Activated T-helper 2 cell treated with anti-CD3 and anti-CD28 coated beads, Interferon-gamma antibody, Interleukin-2, Interleukin-4, amounts not matched to agents 10 μg/mL and 5 μg/mL and 100 μg/mL, durations not matched to agents 14 hours and 24 hours and 36 hours (primary cell): ENCODE results near the gene ADGRV1. TPM values are rescaled to one million over a fixed set of nuclear protein-coding genes. Genes with fewer than 3 reads are reported as not detected.
"Not testable (repeated sequence)": the region's sequence is repeated elsewhere in the genome, so short reads cannot be mapped to it uniquely, and the experiment has no call there.

Source experiments
- DNase-seq: peaks from one replicate; pipeline ENCODE4 v3.0.0; 2021; ENCODE audit warnings: low spot score
- H3K27ac Mint-ChIP-seq: one replicate; pipeline ENCODE4 v1.8.0; 2021; ENCODE audit warnings: mixed read lengths
- H3K27me3 Mint-ChIP-seq: one replicate; pipeline ENCODE4 v1.8.0; 2021; ENCODE audit warnings: low read depth, mixed read lengths
- H3K36me3 Mint-ChIP-seq: one replicate; pipeline ENCODE4 v1.8.0; 2021; ENCODE audit warnings: low read depth, mixed read lengths
- H3K4me1 Mint-ChIP-seq: one replicate; pipeline ENCODE4 v1.8.0; 2021; ENCODE audit warnings: low read depth, mixed read lengths
- H3K4me3 Mint-ChIP-seq: one replicate; pipeline ENCODE4 v1.8.0; 2021; ENCODE audit warnings: low read depth, mild to moderate bottlenecking, moderate library complexity, mixed read lengths
- H3K9me3 Mint-ChIP-seq: one replicate; pipeline ENCODE4 v1.8.0; 2021; ENCODE audit warnings: mixed read lengths
- intact Hi-C: fragments of 100-400 bp; cut with micrococcal nuclease; formaldehyde crosslinking; loops from one replicate; pipeline ENCODE4 v1.15.1; 2023
- total RNA-seq: library from RNA; stranded (reverse); gene quantifications from 2 replicates; pipeline ENCODE4 v1.2.3, GENCODE V29; 2022

ADGRV1 gene
- total RNA-seq, 1 donor from 2014 or later = 12.4 TPM

DNA sequence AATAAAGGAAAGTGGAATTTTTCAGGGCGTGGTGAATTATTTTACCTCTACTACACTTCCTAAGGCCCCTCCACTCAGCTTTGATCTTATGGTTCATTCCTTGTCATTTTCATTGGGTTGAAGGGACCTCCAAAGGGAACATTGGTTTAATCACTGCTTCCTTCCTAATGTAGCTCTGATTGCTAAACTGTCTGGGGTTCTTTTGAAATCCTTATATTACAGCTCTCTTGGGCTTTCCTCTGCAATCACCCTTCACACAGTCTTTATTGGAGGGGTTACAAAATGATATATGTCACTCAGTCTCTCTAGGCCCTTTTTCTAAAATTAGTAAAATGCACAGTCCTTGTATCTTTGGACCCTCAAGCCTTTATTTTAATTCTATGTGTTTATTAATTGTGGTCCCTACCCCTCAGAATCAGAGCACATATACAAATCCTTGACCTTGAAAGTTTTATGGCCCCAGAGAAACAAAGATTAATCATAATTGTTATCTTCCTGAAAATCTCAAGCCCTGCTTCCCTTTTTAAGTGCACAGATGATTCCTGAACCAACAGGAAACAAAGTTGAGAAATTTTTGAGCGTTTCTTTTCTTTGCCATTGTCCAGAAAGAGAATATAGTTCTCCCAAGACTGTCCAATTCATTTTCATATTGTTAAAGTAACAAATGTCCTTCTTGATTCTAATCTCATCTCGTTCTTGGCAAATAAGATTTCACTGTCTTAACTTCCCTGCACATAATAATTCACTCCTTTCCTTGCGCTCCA, 494.6 kb downstream of the ADGRV1 start:
- Mint-ChIP-seq H3K9me3 (no peaks in the 10 kb centered on the region), H3K4me1 (no peaks in the 10 kb centered on the region), H3K27me3 (peaks cover 21% of the 10 kb centered on the region), H3K36me3 (no peaks in the 10 kb centered on the region), H3K4me3 (no peak overlapping the region), H3K27ac (no peak overlapping the region)
- intact Hi-C loops = loop anchor here (10.0 kb wide), 1 partner anchor 118 kb away; no protein-coding TSS in a partner anchor
- no peak for DNase-seq

- H3K4me3 Mint-ChIP-seq = no peak overlapping the region
- no peak overlapping the region for H3K27ac Mint-ChIP-seq
- DNase-seq = no peak
- H3K4me1 Mint-ChIP-seq = no peaks in the 10 kb centered on the region
- peaks cover 20% of the 10 kb centered on the region for H3K27me3 Mint-ChIP-seq
- intact Hi-C loops = loop anchor here (10.0 kb wide), 1 partner anchor 119 kb away; no protein-coding TSS in a partner anchor
- no peaks in the 10 kb centered on the region for H3K36me3 Mint-ChIP-seq
- H3K9me3 Mint-ChIP-seq = no peaks in the 10 kb centered on the region
Measured at GRCh38 chr5:91053741-91054025, 495.1 kb downstream of the ADGRV1 start.

DNA sequence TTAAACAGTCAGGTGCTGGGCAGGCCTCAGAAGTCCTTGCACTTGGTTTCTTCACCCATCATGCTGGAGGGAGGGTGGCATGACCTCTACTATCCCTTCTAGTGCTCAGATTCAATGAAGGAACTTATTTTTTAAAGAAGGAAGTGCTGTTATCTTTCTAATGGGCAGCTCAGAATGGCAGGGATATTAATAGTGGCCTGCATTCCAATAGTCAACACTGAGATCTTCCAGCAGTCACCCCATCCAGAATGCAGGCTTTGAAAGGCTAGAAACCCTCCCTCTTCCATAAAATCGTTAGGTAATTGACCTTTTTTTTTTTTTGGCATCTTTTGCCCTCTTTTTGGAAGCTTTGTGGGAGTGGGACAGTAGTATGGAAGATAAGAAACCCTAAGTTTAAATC, 499.6 kb downstream of the ADGRV1 start:
- Mint-ChIP-seq H3K27me3 (peaks cover 30% of the 10 kb centered on the region), H3K4me3 (no peak overlapping the region), H3K4me1 (peaks cover 16% of the 10 kb centered on the region), H3K36me3 (no peaks in the 10 kb centered on the region), H3K9me3 (peaks cover 5% of the 10 kb centered on the region), H3K27ac (no peak overlapping the region)
- intact Hi-C loops = loop anchor here (2.0 to 10.0 kb wide), 3 partner anchors 91 to 325 kb away; partner anchors contain the start of gene ARRDC3
- DNase-seq = no peak

- Mint-ChIP-seq H3K9me3 (peaks cover 5% of the 10 kb centered on the region), H3K27ac (no peak overlapping the region), H3K4me3 (no peak overlapping the region), H3K27me3 (peaks cover 30% of the 10 kb centered on the region), H3K4me1 (peaks cover 16% of the 10 kb centered on the region), H3K36me3 (no peaks in the 10 kb centered on the region)
- intact Hi-C loops = loop anchor here (2.0 to 10.0 kb wide), 3 partner anchors 92 to 324 kb away; partner anchors contain the start of gene ARRDC3
- DNase-seq = no peak
Measured at GRCh38 chr5:91058575-91058974, 500.0 kb downstream of the ADGRV1 start.

DNA sequence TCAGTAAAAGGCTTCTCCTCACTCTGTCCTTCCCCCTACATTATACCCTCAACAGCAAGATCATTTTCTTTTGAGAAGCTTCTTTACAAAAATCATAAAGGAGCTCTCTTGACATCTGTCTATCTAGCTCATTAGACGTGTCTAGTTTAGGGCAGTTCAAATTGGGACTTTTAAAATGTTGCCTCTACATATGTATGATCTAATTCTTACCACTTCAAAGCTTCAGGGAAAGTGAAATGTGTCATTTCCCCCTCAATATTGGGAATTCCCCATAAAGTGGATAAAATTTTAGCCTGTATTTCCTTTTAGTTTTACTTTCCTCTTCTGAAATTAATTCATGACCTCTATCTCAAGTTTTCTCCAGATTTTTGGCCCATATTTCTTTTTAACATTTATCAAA, 500.8 kb downstream of the ADGRV1 start:
- peaks cover 26% of the 10 kb centered on the region for H3K27me3 Mint-ChIP-seq
- H3K27ac Mint-ChIP-seq = no peak overlapping the region
- H3K4me3 Mint-ChIP-seq = no peak overlapping the region
- no peaks in the 10 kb centered on the region for H3K36me3 Mint-ChIP-seq
- H3K4me1 Mint-ChIP-seq = peaks cover 16% of the 10 kb centered on the region
- intact Hi-C loops = loop anchor here (1.0 to 10.0 kb wide), 4 partner anchors 93 to 323 kb away; partner anchors contain the start of gene ARRDC3
- DNase-seq = no peak
- H3K9me3 Mint-ChIP-seq = peaks cover 5% of the 10 kb centered on the region

DNA sequence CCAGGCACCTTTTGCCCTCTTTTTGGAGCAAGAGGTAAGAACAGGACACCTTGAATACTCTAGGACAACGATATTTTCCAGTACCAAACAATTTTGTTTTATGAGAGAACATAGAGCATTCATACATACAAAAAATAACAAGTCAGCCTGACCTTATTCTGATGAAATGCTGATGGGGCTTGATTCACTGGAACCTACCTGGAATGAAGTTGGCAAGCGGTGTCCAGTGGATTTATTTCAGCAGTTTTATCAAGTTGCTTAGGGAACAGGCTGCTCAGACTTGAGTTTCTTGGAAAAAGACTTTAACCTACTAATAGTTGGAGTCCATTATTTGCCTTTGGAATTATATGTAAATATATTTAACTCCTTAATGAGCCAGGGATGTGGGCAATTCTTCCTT, 502.5 kb downstream of the ADGRV1 start:
- intact Hi-C loops = loop anchor here (5.0 kb wide), 1 partner anchor 104 kb away; no protein-coding TSS in a partner anchor
- Mint-ChIP-seq H3K4me1 (peaks cover 16% of the 10 kb centered on the region), H3K27me3 (peaks cover 26% of the 10 kb centered on the region), H3K36me3 (no peaks in the 10 kb centered on the region), H3K27ac (no peak overlapping the region), H3K4me3 (no peak overlapping the region), H3K9me3 (peaks cover 5% of the 10 kb centered on the region)
- DNase-seq = no peak

GRCh38 chr5:91061946-91062562, 503.5 kb downstream of the ADGRV1 start:
- DNase-seq = no peak
- Mint-ChIP-seq H3K9me3 (peaks cover 5% of the 10 kb centered on the region), H3K36me3 (no peaks in the 10 kb centered on the region), H3K4me3 (no peak overlapping the region), H3K27ac (no peak overlapping the region), H3K27me3 (peaks cover 22% of the 10 kb centered on the region), H3K4me1 (peaks cover 16% of the 10 kb centered on the region)
- intact Hi-C loops = loop anchor here (5.0 kb wide), 1 partner anchor 105 kb away; no protein-coding TSS in a partner anchor

DNA sequence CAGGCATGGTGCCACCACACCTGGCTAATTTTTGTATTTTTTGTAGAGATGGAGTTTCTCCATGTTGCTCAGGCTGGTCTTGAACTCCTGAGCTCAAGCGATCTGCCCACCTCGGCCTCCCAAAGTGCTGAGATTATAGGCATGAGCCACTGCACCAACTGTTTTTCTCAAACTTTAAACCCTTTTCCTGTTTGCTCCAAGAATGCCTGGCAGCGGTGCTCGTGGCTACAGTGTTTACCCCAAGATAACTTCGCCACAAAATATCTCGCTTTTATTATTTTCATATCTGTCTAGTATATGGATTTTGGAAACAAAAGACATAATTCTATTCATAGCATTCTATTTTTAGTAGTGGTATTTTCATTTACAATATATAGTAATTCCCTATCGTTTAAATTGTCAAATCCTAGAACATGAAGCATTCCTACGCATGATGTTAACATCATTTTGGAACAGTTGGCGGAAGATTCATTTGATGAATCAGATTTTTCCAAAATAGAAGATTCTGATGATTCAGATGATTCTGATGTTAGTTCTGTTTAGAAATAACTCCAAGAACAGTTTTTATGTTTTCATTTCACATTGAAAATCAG, 504.6 kb downstream of the ADGRV1 start:
- peaks cover 16% of the 10 kb centered on the region for H3K4me1 Mint-ChIP-seq
- intact Hi-C loops = loop anchor here (5.0 kb wide), 1 partner anchor 106 kb away; no protein-coding TSS in a partner anchor
- H3K9me3 Mint-ChIP-seq, DNase-seq, H3K36me3 Mint-ChIP-seq, H3K27ac Mint-ChIP-seq, H3K4me3 Mint-ChIP-seq: not testable (repeated sequence)
- H3K27me3 Mint-ChIP-seq = peaks cover 17% of the 10 kb centered on the region

DNA sequence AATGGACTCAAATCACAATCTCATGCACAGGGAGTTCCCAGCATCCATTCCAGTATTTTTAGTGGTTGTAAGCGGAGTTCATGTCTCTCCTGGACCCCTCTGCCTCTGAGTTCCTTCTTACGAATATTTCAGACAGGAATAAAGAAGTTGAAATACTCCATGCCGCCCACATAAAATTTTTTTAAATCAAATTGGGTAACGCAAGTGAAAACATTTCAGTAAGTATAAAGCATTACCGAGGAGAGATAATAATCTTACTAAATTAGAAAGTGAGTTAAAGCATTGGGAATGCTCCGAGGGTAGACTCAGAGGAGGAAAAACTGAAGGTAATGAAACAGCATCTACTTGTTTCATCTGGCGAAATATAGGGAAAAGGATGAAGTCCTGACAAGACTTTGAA, 506.9 kb downstream of the ADGRV1 start:
- intact Hi-C loops = no loop called here
- Mint-ChIP-seq H3K9me3 (no peaks in the 10 kb centered on the region), H3K27me3 (peaks cover 15% of the 10 kb centered on the region), H3K36me3 (no peaks in the 10 kb centered on the region), H3K27ac (no peak overlapping the region), H3K4me3 (no peak overlapping the region), H3K4me1 (peaks cover 3% of the 10 kb centered on the region)
- no peak for DNase-seq

GRCh38 chr5:91069364-91069763, 510.8 kb downstream of the ADGRV1 start:
- H3K27ac Mint-ChIP-seq = no peak overlapping the region
- intact Hi-C loops = no loop called here
- peaks cover 14% of the 10 kb centered on the region for H3K27me3 Mint-ChIP-seq
- no peak overlapping the region for H3K4me3 Mint-ChIP-seq
- no peak for DNase-seq
- H3K36me3 Mint-ChIP-seq = no peaks in the 10 kb centered on the region
- H3K4me1 Mint-ChIP-seq = peaks cover 2% of the 10 kb centered on the region
- H3K9me3 Mint-ChIP-seq = no peaks in the 10 kb centered on the region

GRCh38 chr5:91070761-91071550, 512.4 kb downstream of the ADGRV1 start:
- intact Hi-C loops = no loop called here
- H3K4me1 Mint-ChIP-seq = peaks cover 2% of the 10 kb centered on the region
- DNase-seq = no peak
- H3K27ac Mint-ChIP-seq = no peak overlapping the region
- peaks cover 14% of the 10 kb centered on the region for H3K27me3 Mint-ChIP-seq
- H3K36me3 Mint-ChIP-seq = no peaks in the 10 kb centered on the region
- no peaks in the 10 kb centered on the region for H3K9me3 Mint-ChIP-seq
- H3K4me3 Mint-ChIP-seq = no peak overlapping the region

GRCh38 chr5:91072881-91073280, 514.3 kb downstream of the ADGRV1 start:
- Mint-ChIP-seq H3K4me3 (no peak overlapping the region), H3K27ac (no peak overlapping the region), H3K4me1 (peaks cover 5% of the 10 kb centered on the region), H3K36me3 (no peaks in the 10 kb centered on the region), H3K27me3 (peaks cover 11% of the 10 kb centered on the region), H3K9me3 (no peaks in the 10 kb centered on the region)
- DNase-seq = no peak
- intact Hi-C loops = no loop called here
